ENCODE results near the gene NELL1.

Gene NELL1

GRCh38 chr11:20962581-20962980, 293.2 kb downstream of the NELL1 start:
- DNase-seq (ENCODE audit: low read depth in 1 of 2, low spot score in 1 of 2): no peak

DNA sequence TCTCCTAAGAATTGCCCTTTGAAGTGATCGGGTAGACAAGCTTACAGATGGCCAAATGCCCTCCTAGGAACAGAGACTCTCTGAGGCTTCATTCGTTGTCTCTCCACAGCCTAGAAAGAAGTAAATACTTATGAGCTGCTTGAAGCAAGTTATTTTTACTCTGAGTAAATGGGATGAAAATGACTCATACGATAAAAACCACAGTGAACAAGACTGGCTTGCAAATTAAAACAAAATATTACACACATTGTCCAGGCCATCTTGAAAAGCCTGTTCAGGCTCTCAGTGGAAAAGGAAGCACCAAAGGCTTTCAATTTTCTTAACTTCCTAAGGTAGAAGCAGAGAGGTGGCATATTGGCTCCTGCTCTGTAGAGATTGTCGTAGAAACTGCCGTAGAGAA, 294.2 kb downstream of the NELL1 start:
- DNase-seq (ENCODE audit: low read depth in 1 of 2, low spot score in 1 of 2): no peak

DNA sequence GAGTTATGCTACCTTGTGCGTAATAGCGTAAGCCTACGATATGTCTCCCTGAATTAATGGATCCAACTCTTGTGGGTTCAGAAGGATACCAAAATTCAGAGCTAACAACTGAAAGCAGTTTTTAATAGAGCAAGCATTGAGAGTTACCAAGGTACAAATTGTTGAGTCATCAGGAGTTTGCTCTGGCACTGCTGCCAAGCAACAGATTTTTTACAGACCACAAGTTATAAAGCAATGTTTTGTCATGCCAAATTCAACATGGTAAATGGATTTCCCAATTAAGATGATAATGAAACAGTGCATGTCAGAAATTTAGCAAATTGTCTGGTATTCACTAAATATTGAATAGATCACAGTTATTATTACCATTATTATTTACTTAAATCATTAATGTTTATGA, 295.6 kb downstream of the NELL1 start:
- DNase-seq (ENCODE audit: low read depth in 1 of 2, low spot score in 1 of 2): no peak

GRCh38 chr11:20966489-20966888, 297.1 kb downstream of the NELL1 start:
- DNase-seq (ENCODE audit: low read depth in 1 of 2, low spot score in 1 of 2): no peak

DNA sequence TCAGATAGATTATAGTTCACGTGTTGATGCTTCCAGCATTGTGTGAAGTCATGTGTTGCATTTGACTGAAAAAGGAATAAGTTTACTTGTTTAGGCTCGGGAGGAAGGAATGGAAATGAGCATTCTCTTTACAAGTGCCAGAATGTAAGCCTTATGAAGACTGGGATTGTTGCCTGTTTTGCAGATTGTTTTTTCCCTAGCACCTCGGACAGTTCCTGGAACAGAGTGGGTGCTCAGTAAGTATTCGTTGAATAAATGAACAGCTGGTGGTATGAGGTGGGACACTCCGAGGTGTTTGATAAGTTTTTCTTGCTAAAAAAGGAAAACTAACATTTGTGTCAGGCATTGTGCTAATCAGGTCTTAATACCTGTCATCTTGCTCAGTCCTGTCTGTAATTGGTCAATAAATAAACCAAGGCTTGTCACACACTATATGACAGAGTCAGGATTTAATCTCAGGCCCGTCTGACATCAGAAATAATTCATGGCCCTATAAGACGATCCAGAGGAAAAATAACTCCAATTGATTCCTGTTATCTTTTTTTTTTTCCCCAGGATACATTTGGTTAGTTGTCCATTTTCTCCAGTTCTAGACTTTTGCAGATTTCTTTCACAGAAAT, 304.7 kb downstream of the NELL1 start:
- no peak for DNase-seq (ENCODE audit: low read depth in 1 of 2, low spot score in 1 of 2)

DNA sequence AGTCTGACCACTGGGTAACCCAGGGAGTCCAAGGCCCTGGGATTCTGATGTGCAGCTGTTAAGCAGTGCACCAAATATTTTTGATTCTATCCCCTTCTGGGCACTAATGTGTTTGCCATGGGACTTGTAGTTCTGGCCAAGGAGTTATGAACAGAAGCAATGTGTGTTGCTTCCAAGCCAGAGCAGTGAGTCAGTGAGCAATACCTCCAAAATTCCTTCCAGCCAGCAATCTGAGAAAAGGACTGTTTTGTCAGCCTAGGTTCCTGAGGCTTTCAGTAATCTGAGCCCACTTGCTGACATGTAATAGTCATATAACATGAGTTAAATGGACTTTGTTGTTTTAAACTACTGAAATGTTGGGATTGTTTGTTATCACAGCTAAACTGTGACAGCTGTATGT, 311.4 kb downstream of the NELL1 start:
- DNase-seq (ENCODE audit: low read depth in 1 of 2, low spot score in 1 of 2): no peak

GRCh38 chr11:20990447-20990846, 321.1 kb downstream of the NELL1 start:
- DNase-seq (ENCODE audit: low read depth in 1 of 2, low spot score in 1 of 2): no peak

- DNase-seq (ENCODE audit: low read depth in 1 of 2, low spot score in 1 of 2): no peak
Observed at GRCh38 chr11:20991471-20991870, 322.1 kb downstream of the NELL1 start.

GRCh38 chr11:21007297-21007696, 337.9 kb downstream of the NELL1 start:
- DNase-seq (ENCODE audit: low read depth in 1 of 2, low spot score in 1 of 2): no peak

GRCh38 chr11:21018248-21018647, 348.9 kb downstream of the NELL1 start:
- DNase-seq (ENCODE audit: low read depth in 1 of 2, low spot score in 1 of 2): no peak

DNA sequence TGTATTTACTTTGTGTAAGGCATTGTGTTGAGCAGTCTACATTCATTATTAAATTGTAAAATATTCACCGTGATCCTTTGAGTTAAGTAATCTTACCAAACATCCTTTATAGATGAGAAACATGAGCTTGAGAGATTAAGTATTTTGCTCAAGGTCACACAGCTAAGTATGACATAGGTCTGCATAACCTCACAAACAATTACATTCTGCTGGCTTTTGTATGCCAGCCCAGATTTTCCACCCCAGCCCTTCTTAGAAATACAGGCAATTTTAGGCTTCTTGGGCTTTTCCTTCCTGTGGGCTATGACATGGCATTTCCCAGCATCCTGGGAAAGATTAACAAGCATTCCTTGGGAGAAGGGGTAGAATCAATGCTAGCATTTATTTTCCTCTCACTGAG, 357.3 kb downstream of the NELL1 start:
- DNase-seq (ENCODE audit: low read depth in 1 of 2, low spot score in 1 of 2): no peak

DNA sequence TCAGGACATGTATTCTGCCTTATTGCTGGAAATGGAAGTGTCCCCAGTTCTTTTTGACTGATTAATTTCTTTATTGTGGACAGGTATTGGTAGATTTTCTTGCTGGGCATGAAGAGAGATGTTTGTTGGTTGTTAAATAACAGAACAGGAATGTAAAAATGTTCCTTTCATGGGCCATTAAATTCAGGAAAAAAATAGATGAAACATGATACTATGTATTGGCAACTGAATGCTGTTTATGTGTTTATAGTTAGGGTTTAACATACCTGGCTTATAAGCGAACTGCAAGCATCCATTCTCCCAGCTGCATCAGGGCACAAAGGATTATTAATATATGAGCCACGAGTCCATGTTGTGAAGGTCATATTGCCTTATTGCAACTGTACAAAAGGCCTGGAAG, 368.5 kb downstream of the NELL1 start:
- DNase-seq (ENCODE audit: low read depth in 1 of 2, low spot score in 1 of 2): no peak

- DNase-seq (ENCODE audit: low read depth in 1 of 2, low spot score in 1 of 2): no peak
Observed at GRCh38 chr11:21038801-21039200, 369.4 kb downstream of the NELL1 start.

- no peak for DNase-seq (ENCODE audit: low read depth in 1 of 2, low spot score in 1 of 2)
Observed at GRCh38 chr11:21040630-21041029, 371.2 kb downstream of the NELL1 start.

GRCh38 chr11:21048626-21049025, 379.2 kb downstream of the NELL1 start:
- no peak for DNase-seq (ENCODE audit: low read depth in 1 of 2, low spot score in 1 of 2)

- DNase-seq (ENCODE audit: low read depth in 1 of 2, low spot score in 1 of 2): no peak
Observed at GRCh38 chr11:21053466-21053865, 384.1 kb downstream of the NELL1 start.

DNA sequence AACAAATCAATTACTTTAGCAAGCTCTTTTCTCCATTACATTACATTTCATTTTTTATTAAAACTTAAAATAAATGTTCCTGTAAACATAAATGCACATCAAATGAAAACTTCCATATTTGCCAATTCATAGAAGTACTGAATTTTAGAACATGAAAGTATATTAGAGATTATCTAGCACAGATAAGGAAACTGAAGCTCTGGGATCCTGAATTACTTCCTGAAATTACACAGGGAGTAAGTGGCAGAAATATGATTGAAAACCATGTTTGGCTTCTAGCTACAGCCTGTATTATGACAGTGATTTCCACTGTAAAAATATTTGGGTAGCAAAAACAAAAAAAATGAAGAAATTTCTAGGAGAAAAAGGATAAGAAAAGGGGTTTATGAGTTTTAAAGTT, 387.3 kb downstream of the NELL1 start:
- no peak for DNase-seq (ENCODE audit: low read depth in 1 of 2, low spot score in 1 of 2)

DNA sequence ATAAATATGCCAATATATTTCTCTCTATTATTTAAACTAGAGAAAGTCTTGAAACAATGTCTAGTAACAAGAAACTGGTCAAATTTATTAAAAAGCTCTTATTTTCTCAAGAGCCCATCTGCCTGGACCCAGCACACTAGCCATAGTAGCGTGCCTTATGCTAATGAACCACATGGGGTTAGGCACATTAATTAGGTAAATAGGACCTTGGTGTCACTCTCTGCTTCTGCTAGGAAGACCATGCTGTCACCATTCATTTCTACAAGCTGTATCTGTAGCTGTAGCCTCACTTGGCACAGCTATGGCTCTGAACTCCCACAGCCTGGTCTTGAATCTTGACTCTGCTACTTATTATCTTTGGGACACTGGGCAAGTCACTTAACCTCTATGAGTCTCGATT, 390.5 kb downstream of the NELL1 start:
- no peak for DNase-seq (ENCODE audit: low read depth in 1 of 2, low spot score in 1 of 2)

- no peak for DNase-seq (ENCODE audit: low read depth in 1 of 2, low spot score in 1 of 2)
Observed at GRCh38 chr11:21066030-21066429, 396.6 kb downstream of the NELL1 start.

- DNase-seq (ENCODE audit: low read depth in 1 of 2, low spot score in 1 of 2): no peak
Observed at GRCh38 chr11:21068886-21069285, 399.5 kb downstream of the NELL1 start.

DNA sequence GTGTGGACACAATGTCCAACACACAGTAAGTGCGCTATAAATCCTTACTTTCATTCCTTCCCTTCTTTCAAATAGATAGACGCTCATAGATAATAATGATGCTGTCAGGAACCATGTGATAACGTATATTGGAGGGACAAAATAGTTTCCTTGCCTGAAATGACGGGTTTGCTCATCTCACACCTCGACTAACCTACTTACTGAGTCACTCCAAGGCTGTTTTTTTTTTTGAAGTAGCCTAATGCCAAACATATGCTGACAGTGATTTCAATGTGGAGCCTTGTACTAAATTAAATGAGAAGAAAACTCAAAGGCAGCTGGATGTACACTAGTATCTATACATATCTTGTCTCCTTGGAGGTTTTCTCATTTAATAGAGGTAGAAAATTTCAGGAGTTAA, 400.5 kb downstream of the NELL1 start:
- DNase-seq (ENCODE audit: low read depth in 1 of 2, low spot score in 1 of 2): no peak

- no peak for DNase-seq (ENCODE audit: low read depth in 1 of 2, low spot score in 1 of 2)
Observed at GRCh38 chr11:21072558-21072957, 403.2 kb downstream of the NELL1 start.

- no peak for DNase-seq (ENCODE audit: low read depth in 1 of 2, low spot score in 1 of 2)
Observed at GRCh38 chr11:21082853-21083252, 413.5 kb downstream of the NELL1 start.

GRCh38 chr11:21088930-21089329, 419.5 kb downstream of the NELL1 start:
- DNase-seq (ENCODE audit: low read depth in 1 of 2, low spot score in 1 of 2): no peak

All from stimulated activated CD4-positive, alpha-beta T cell treated with anti-CD3 and anti-CD28 coated beads, Interleukin-15, amount 100 ng/mL, for 1 hour (primary cell).